SU-DHL-6 (cell line): ENCODE results near the gene PPP3CA.

Experiments used
- H2AFZ ChIP-seq: fragments of 200-600 bp; sonication (generic); 2 replicates; pipeline ENCODE4 v1.6.1; 2014; ENCODE audit warnings: low read depth, mild to moderate bottlenecking, moderate library complexity, mixed read lengths, antibody characterized with exemption, low read length; ENCODE audit not compliant: severe bottlenecking
- H3F3A ChIP-seq: fragments of 200-600 bp; shearing (Covaris generic); 2 replicates; pipeline ENCODE4 v1.6.0; 2016; ENCODE audit warnings: antibody characterized with exemption, mild to moderate bottlenecking; ENCODE audit not compliant: insufficient read depth
- H3K27ac ChIP-seq: fragments of 200-600 bp; sonication (generic); 2 replicates; pipeline ENCODE4 v1.5.1; 2016; ENCODE audit warnings: low read depth, mild to moderate bottlenecking, low read length, moderate library complexity, mixed read lengths
- H3K27me3 ChIP-seq: fragments of 200-600 bp; sonication (generic), shearing (Covaris generic); 2 replicates; pipeline ENCODE4 v1.6.0; 2014; ENCODE audit warnings: mild to moderate bottlenecking, low read length
- H3K36me3 ChIP-seq: fragments of 200-600 bp; sonication (generic); 2 replicates; pipeline ENCODE4 v1.6.1; 2014; ENCODE audit warnings: mild to moderate bottlenecking, low read length, mixed read lengths
- H3K4me2 ChIP-seq: fragments of 300-600, 200-600 bp; shearing (Covaris generic), sonication (generic); 2 replicates; pipeline ENCODE4 v1.6.0; 2014; ENCODE audit warnings: low read length, low read depth, mild to moderate bottlenecking; ENCODE audit not compliant: poor library complexity, severe bottlenecking
- H3K4me3 ChIP-seq: fragments of 200-600 bp; sonication (generic); 2 replicates; pipeline ENCODE4 v1.5.1; 2014; ENCODE audit warnings: antibody characterized with exemption, low read length, mild to moderate bottlenecking, mixed read lengths; ENCODE audit not compliant: insufficient read depth, poor library complexity, severe bottlenecking
- H3K79me2 ChIP-seq: fragments of 200-600 bp; sonication (generic); 2 replicates; pipeline ENCODE4 v1.6.1; 2014; ENCODE audit warnings: mild to moderate bottlenecking, low read length, moderate library complexity; ENCODE audit not compliant: insufficient read depth
- H3K9ac ChIP-seq: fragments of 200-600 bp; sonication (generic); 2 replicates; pipeline ENCODE4 v1.7.0; 2014; ENCODE audit warnings: mild to moderate bottlenecking, low read length
- H3K9me2 ChIP-seq: fragments of 200-600 bp; sonication (generic); replicated peaks from 2 replicates; pipeline ENCODE4 v1.6.1; 2014; ENCODE audit warnings: low read length; ENCODE audit not compliant: insufficient read depth
- H3K9me3 ChIP-seq: fragments of 200-600 bp; sonication (generic); 2 replicates; pipeline ENCODE4 v1.6.1; 2014; ENCODE audit warnings: low read length, mixed read lengths; ENCODE audit not compliant: insufficient read depth
- H4K20me1 ChIP-seq: fragments of 200-600 bp; sonication (generic); 2 replicates; pipeline ENCODE4 v1.6.1; 2014; ENCODE audit warnings: low read depth, mild to moderate bottlenecking, antibody characterized with exemption, low read length, moderate library complexity, mixed read lengths
- EZH2phosphoT487 ChIP-seq: fragments of 200-600 bp; sonication (generic), shearing (Covaris generic); conservative IDR thresholded peaks from 2 replicates; pipeline ENCODE4 v1.6.1; 2018; ENCODE audit warnings: mild to moderate bottlenecking, antibody characterized with exemption, low read length, moderate library complexity, mixed read lengths
- TF ChIP-seq, protein P1 (sequence below): fragments of 200-600 bp; sonication (generic); IDR thresholded peaks from one replicate; pipeline ENCODE4 v1.5.1; 2017; ENCODE audit warnings: antibody characterized with exemption, mild to moderate bottlenecking, low read length, moderate library complexity; ENCODE audit not compliant: insufficient read depth, poor library complexity, severe bottlenecking

The PPP3CA gene

DNA sequence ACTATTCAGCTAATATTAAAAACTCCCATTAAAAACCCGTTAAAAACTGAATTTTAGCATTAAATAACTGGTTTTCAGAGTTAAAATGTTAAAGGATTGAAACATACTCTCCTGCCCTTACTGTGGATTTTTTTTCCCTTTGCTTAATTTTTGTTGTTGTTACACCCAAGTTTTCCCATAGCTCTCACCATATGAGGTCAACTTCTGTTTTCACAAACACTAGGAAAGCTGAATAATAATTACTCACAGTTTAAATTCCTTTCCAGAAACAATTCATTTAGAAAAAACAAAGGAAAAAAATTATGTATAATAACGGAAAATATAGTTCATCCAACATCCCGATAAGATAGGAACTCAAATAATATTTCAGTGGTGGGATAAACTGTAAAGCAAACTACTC lies 129.0 kb downstream of the PPP3CA start:
- Histone ChIP-seq H3K9ac (no peak overlapping the region), H3K4me3 (no peak overlapping the region), H3K27ac (no peak overlapping the region), H3K4me2 (no peak overlapping the region), H3K36me3 (no peaks in the 10 kb centered on the region), H4K20me1 (no peaks in the 10 kb centered on the region), H3K9me2 (no peaks in the 10 kb centered on the region), H3K9me3 (no peaks in the 10 kb centered on the region), H3K27me3 (no peaks in the 10 kb centered on the region), H3F3A (no peaks in the 10 kb centered on the region), H3K79me2 (no peaks in the 10 kb centered on the region), H2AFZ (no peak overlapping the region)
- TF ChIP-seq EZH2phosphoT487 = no peak
- TF ChIP-seq, protein P1, sequence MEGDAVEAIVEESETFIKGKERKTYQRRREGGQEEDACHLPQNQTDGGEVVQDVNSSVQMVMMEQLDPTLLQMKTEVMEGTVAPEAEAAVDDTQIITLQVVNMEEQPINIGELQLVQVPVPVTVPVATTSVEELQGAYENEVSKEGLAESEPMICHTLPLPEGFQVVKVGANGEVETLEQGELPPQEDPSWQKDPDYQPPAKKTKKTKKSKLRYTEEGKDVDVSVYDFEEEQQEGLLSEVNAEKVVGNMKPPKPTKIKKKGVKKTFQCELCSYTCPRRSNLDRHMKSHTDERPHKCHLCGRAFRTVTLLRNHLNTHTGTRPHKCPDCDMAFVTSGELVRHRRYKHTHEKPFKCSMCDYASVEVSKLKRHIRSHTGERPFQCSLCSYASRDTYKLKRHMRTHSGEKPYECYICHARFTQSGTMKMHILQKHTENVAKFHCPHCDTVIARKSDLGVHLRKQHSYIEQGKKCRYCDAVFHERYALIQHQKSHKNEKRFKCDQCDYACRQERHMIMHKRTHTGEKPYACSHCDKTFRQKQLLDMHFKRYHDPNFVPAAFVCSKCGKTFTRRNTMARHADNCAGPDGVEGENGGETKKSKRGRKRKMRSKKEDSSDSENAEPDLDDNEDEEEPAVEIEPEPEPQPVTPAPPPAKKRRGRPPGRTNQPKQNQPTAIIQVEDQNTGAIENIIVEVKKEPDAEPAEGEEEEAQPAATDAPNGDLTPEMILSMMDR = no peak

DNA sequence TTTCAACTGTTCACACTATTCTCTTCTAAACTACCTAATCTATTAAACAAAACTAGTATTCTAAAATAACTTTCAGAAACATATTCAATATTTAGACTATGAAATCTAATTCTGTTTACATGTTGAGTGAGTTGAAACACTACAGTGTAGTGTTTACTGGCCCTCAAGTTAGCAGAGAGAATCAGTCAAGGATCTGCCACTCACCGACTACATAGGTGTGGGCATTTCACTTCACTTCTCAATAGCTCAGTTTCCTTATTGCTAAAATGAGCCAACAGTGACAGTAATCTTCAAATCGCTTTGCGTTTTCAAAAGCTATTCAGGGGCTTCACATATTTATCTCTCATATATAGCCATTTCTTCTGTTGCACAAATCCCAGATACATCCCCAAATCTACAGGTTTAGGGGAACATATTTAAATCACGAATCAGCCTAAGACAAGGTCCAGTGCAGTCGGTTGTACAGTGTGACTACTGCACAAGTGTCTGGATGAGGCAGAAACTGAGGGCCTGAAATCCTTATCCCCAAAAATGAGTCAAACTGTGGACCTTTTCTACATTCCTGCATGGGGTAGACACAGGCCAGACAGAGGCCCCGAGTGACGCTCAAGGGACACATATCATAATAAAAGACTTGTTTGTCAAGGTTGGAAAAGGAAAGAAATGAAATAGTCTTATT lies 129.8 kb downstream of the PPP3CA start:
- no peak for TF ChIP-seq EZH2phosphoT487
- TF ChIP-seq, protein P1 = no peak
- Histone ChIP-seq H3K9me2 (no peaks in the 10 kb centered on the region), H2AFZ (no peak overlapping the region), H3K36me3 (no peaks in the 10 kb centered on the region), H3K4me3 (no peak overlapping the region), H3K9me3 (no peaks in the 10 kb centered on the region), H3K79me2 (no peaks in the 10 kb centered on the region), H3F3A (no peaks in the 10 kb centered on the region), H3K4me2 (no peak overlapping the region), H3K27me3 (no peaks in the 10 kb centered on the region), H3K27ac (no peak overlapping the region), H3K9ac (no peak overlapping the region), H4K20me1 (no peaks in the 10 kb centered on the region)

DNA sequence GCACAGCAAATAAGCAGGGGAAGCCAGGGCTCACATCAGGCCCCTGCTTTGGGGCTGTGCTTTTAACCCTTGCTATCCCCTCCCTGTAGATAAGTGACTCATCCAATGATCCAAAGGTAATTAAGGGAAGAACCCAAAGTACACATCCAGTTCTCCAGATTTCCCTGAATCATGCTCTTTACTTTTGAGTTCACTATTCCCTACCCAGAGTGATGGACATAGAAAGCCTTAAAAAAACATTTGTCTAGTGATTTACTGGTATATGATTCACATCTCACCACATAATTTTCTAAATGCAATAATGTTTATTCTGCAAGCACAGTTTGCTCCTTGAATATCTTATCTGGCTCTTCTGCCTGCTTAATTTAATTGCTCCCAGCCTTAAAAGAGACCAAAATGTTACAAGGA lies 136.2 kb downstream of the PPP3CA start:
- Histone ChIP-seq H3K79me2 (no peaks in the 10 kb centered on the region), H3K9me3 (no peaks in the 10 kb centered on the region), H4K20me1 (no peaks in the 10 kb centered on the region), H3K27me3 (no peaks in the 10 kb centered on the region), H3F3A (no peaks in the 10 kb centered on the region), H2AFZ (no peak overlapping the region), H3K36me3 (no peaks in the 10 kb centered on the region), H3K9ac (no peak overlapping the region), H3K9me2 (no peaks in the 10 kb centered on the region), H3K4me3 (no peak overlapping the region), H3K27ac (no peak overlapping the region), H3K4me2 (no peak overlapping the region)
- TF ChIP-seq EZH2phosphoT487 = no peak
- TF ChIP-seq, protein P1 = no peak
